HG02763 (cell line): ENCODE results near the gene SHOX.

Source experiments
- ATAC-seq: cut with Tn5 transposase; IDR thresholded peaks from one replicate; pipeline ENCODE4 v1.9.1; 2021; ENCODE audit warnings: mild to moderate bottlenecking, moderate library complexity; ENCODE audit not compliant: unreplicated experiment

SHOX gene

GRCh38 chrX:663841-664240 is 33.2 kb downstream of the SHOX start:
- no peak for ATAC-seq

- ATAC-seq: no peak
These were observed 36.5 kb downstream of the SHOX start for GRCh38 chrX:666762-667720.

- no peak for ATAC-seq
These were observed 40.1 kb downstream of the SHOX start for GRCh38 chrX:670645-671044.

GRCh38 chrX:672931-673330 is 42.3 kb downstream of the SHOX start:
- no peak for ATAC-seq

- ATAC-seq: no peak
These were observed 44.8 kb downstream of the SHOX start for GRCh38 chrX:675279-675954.

DNA sequence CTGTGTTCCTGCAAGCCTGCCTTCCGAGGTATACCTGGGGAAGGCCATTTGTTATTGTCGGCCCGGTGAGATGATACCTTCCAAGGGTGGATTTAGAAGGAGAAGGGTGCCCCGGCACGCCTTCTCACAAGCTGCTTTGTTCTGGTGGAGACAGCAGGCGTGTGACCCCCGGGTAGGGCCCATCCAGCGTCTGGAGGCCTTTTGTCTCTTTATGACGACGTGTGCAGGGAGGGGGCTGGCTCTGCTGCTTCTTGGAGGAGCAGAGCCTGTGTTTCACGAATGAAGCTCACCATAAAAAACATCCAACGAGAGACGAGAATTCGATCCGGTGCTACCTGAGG is 45.3 kb downstream of the SHOX start:
- ATAC-seq: no peak

DNA sequence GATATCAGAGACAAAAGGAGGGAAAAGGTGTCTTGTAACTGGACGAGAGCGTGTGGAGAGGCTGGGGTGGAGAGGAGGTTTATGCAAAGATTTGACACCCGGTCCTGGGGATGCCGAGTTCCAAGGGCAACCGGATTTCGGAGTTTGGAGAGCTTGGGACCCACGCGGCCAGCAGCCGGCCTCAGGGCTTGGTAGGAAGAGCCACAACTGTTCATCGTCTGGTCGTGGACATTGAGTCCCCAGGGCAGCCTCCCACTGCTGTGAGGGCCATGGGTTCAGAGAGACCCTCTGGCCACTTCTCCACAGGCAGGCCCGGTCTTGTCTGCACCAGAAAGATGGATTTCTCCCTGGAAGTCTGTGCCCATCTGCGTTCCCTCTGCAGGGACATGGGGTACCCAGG is 46.8 kb downstream of the SHOX start:
- ATAC-seq: no peak

DNA sequence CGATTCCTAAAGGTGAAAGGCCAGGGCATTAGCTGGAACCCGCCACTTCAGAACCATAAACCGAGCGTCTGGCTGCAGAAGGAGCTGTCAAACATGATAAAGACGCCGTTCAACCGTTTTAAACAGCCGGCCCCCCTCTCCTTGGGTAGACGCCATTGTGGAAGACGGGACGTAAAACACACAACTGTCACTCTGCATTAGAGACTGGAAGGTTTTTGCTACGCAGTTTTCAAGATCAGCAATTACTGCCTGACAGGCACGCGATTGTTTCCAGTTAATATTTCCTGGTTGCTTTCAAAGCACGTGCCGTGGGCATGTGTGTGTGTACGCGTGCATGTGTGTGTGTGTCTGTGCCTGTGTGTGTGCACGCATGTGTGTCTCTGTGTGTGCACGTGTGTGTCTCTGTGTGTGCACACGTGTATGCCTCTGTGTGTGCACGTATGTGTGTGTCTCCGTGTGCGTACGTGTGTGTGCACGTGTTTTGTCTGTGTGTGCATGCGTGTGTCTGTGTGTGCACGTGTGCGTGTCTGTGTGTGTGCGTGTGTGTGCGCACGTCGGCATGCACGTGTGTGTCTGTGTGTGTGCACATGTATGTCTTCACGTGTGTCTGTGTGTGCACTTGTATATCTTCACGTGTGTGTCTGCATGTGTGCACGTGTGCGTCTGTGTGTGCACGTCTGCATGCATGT is 48.8 kb downstream of the SHOX start:
- no peak for ATAC-seq

DNA sequence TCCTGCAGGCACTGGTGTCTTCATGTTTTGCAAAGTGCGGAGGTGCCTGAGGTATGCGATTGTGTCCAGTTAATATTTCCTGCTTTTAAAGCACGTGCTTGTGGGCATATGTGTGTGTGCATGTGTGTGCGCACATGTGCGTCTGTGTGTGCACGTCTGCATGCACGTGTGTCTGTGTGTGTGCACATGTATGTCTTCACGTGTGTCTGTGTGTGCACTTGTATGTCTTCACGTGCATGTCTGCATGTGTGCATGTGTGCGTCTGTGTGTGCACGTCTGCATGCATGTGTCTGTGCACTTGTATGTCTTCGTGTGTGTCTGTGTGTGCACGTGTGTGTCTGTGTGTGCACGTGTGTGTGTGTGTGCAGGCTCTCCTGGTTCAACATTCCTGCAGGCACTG is 49.5 kb downstream of the SHOX start:
- no peak for ATAC-seq

DNA sequence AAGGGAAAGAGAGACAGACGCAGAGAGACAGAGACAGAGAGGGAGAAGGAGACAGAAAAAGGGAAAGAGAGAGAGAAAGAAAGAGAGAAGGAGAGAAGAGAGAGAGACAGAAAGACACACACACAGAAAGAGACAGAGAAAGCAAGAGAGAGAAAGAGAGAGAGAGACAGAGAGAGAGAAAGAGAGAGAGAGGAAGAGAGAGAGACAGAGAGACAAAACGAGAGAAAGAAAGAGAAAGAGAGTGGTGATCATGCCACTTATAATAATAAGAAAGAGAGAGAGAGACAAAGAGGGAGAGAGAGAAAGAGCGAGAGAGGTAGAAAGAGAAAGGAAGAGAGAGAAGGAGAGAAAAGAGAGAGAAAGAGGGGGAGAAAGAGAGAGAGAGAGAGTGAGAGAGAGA is 51.4 kb downstream of the SHOX start:
- no peak for ATAC-seq

- ATAC-seq: no peak
These were observed 52.3 kb downstream of the SHOX start for GRCh38 chrX:682892-683291.

GRCh38 chrX:683576-683975 is 53.0 kb downstream of the SHOX start:
- no peak for ATAC-seq

- ATAC-seq: no peak
These were observed 54.8 kb downstream of the SHOX start for GRCh38 chrX:685120-686032.

DNA sequence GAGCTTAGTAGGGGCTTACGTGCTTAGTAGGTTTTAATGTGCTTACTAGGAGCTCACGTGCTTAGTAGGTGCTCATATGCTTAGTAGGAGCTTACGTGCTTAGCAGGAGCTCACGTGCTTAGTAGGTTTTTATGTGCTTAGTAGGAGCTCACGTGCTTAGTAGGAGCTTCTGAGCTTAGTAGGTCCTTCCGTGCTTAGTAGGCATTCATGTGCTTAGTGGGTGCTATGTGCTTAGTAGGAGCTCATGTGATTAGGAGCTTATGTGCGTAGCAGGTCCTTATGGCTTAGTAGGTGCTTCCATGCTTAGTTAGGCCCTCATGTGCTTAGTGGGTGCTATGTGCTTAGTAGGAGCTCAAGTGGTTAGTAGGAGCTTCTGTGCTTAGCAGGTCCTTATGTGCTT is 59.4 kb downstream of the SHOX start:
- ATAC-seq: no peak

DNA sequence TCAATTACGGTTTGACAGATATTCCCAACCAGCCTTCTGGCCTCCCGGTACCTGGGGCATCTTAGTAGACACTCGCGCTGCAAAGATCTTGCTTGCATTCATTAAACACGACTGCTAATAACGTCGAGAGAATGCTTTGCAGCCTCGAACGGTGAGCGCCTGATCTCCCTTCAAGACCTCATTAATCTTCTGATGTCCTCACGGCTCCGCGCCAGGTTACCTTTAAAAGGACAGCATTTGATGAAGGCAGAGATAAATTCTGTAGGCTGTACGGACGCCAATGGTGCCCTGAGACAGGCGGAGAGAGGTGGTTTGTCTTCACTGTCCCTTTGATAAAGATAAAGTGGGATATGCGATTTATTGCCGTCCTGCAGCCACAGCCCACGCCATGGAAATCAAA is 64.2 kb downstream of the SHOX start:
- no peak for ATAC-seq

DNA sequence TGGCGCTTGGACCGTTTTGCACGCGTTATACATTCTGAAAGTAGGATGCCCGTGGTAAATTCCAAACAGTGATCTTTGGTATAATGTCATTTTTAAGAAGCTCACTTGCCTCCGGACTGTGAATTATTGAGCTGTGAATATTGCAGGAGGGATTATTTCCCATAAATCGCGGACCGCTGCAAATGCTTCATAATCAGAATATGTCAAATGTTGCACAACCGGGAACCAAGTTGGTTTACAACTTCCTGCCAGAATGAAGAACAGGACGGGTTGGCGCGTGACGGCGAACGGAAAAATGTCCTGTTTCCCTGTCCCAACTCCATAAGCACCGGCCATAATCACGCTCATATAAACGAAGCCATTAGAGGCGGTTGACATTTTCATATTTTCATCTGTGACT is 67.6 kb downstream of the SHOX start:
- no peak for ATAC-seq

- ATAC-seq: no peak
These were observed 70.3 kb downstream of the SHOX start for GRCh38 chrX:700936-701335.

DNA sequence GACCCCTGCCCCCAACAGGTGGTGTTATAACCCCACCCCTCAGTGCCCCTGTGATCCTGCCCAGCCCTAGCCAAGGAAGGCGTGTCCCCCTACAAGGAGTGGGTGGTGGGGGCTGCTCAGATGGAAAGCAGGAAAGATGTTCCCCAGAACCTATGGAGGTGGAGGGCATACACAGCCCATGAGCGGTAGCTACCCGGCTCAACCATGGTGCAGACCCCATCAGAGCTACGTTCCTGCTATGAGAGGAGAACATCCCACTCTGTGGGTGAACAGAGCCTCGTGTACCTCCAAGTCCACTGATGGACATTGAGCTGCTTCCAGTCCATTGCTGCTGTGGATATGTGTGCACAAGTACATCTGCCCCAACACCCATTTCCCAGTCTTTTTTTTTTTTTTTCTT is 71.1 kb downstream of the SHOX start:
- ATAC-seq: no peak

DNA sequence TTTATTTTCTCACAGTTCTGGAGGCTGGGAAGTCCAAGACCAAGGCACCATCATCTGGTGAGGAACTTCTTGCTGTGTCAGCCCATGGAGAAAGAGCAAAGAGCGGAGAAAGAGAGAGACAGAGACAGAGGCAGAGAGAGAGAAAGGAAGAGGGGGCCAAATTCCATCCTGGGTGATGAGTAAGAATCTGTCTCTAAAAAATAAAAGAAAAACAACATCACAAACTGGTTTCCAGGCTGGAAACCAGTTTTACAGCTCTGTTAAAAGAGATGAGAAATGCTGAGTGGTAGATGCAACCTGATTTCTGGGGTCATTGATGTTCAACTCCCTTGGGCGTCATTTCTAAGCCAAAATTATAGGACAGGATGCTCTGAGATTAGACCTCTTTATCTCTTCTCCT is 72.9 kb downstream of the SHOX start:
- no peak for ATAC-seq

DNA sequence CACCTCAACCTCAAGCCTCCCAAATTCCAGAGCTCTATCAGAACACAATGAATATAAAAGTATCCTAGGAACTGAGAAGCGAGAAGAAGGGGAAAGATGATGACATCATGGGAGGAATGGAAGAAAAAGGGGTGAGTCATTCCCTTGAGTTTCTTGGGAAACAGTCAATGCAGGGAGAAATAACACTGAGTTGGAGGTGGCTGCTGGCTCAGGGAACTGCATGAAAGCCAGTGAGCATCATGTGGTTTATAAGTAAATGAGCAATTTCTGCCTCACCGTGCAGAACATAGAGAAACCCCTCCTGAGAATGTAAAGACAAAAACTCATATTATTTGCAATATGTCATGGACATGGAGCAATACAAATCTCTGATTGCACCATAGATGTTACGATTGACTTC is 73.3 kb downstream of the SHOX start:
- no peak for ATAC-seq
